H9 (cell line): ENCODE results near the gene SERPINB2. TPM values are rescaled to one million over a fixed set of nuclear protein-coding genes. Genes with fewer than 3 reads are reported as not detected.

Source experiments
- DNase-seq: peaks from one replicate; pipeline ENCODE4 v3.0.0-alpha.2; 2017
- H2AFZ ChIP-seq: one replicate; pipeline ENCODE4 v1.6.1; 2013; ENCODE audit warnings: mild to moderate bottlenecking, low read length, control low read depth, moderate library complexity
- H2AK5ac ChIP-seq: 2 replicates; pipeline ENCODE4 v1.6.1; 2013; ENCODE audit warnings: low read length, control low read depth, mixed read lengths; ENCODE audit not compliant: insufficient read length
- H2BK120ac ChIP-seq: one replicate; pipeline ENCODE4 v1.6.1; 2013; ENCODE audit warnings: low read depth, mild to moderate bottlenecking, low read length, control low read depth, inconsistent platforms; ENCODE audit not compliant: poor library complexity, severe bottlenecking
- H2BK12ac ChIP-seq: 2 replicates; pipeline ENCODE4 v1.6.1; 2013; ENCODE audit warnings: low read length, control low read depth, mixed read lengths, low read depth; ENCODE audit not compliant: insufficient read length
- H2BK15ac ChIP-seq: 2 replicates; pipeline ENCODE4 v1.6.1; 2013; ENCODE audit warnings: low read depth, low read length, control low read depth
- H2BK20ac ChIP-seq: one replicate; pipeline ENCODE4 v1.6.1; 2013; ENCODE audit warnings: low read depth, mild to moderate bottlenecking, low read length, control low read depth, inconsistent platforms; ENCODE audit not compliant: poor library complexity, severe bottlenecking
- H2BK5ac ChIP-seq: 2 replicates; pipeline ENCODE4 v1.6.1; 2013; ENCODE audit warnings: low read length, control low read depth, mixed read lengths; ENCODE audit not compliant: insufficient read length
- H3K14ac ChIP-seq: 2 replicates; pipeline ENCODE4 v1.6.1; 2013; ENCODE audit warnings: low read length, control low read depth; ENCODE audit not compliant: insufficient read depth
- H3K18ac ChIP-seq: 2 replicates; pipeline ENCODE4 v1.6.1; 2013; ENCODE audit warnings: low read depth, mild to moderate bottlenecking, mixed read lengths, low read length, control low read depth; ENCODE audit not compliant: insufficient read length
- H3K23ac ChIP-seq: 2 replicates; pipeline ENCODE4 v1.6.1; 2013; ENCODE audit warnings: low read length, control low read depth, mixed read lengths, low read depth; ENCODE audit not compliant: insufficient read length
- H3K23me2 ChIP-seq: 2 replicates; pipeline ENCODE4 v1.6.1; 2013; ENCODE audit warnings: low read depth, mild to moderate bottlenecking, mixed read lengths, low read length, control low read depth; ENCODE audit not compliant: insufficient read length, poor library complexity, severe bottlenecking
- H3K27ac ChIP-seq: 2 replicates; pipeline ENCODE4 v1.5.1; 2013; ENCODE audit warnings: low read length, control low read depth, mixed read lengths, low read depth; ENCODE audit not compliant: insufficient read length
- H3K27me3 ChIP-seq: 2 replicates; pipeline ENCODE4 v1.6.1; 2013; ENCODE audit warnings: low read length, control low read depth, inconsistent platforms; ENCODE audit not compliant: insufficient read depth
- H3K4ac ChIP-seq: 2 replicates; pipeline ENCODE4 v1.6.1; 2013; ENCODE audit warnings: low read depth, mild to moderate bottlenecking, control low read depth, inconsistent platforms, low read length, moderate library complexity
- H3K4me1 ChIP-seq: 2 replicates; pipeline ENCODE4 v1.6.1; 2013; ENCODE audit warnings: low read length, control low read depth, inconsistent platforms; ENCODE audit not compliant: insufficient read depth
- H3K4me2 ChIP-seq: 2 replicates; pipeline ENCODE4 v1.6.1; 2013; ENCODE audit warnings: low read length, control low read depth, mixed read lengths; ENCODE audit not compliant: insufficient read length, insufficient read depth
- H3K56ac ChIP-seq: 2 replicates; pipeline ENCODE4 v1.6.1; 2013; ENCODE audit warnings: low read depth, mild to moderate bottlenecking, mixed read lengths, low read length, control low read depth; ENCODE audit not compliant: insufficient read length
- H3K79me1 ChIP-seq: 2 replicates; pipeline ENCODE4 v1.6.1; 2013; ENCODE audit warnings: low read depth, mild to moderate bottlenecking, moderate library complexity, low read length, control low read depth, inconsistent platforms; ENCODE audit not compliant: insufficient read depth, poor library complexity, severe bottlenecking
- H3K79me2 ChIP-seq: 2 replicates; pipeline ENCODE4 v1.6.1; 2013; ENCODE audit warnings: low read length, control low read depth, inconsistent platforms; ENCODE audit not compliant: insufficient read depth
- H3K9ac ChIP-seq: 2 replicates; pipeline ENCODE4 v1.6.1; 2013; ENCODE audit warnings: low read length, control low read depth, mixed read lengths; ENCODE audit not compliant: insufficient read length; ENCODE audit errors: extremely low read depth
- H3K9me3 ChIP-seq: one replicate; pipeline ENCODE4 v1.6.1; 2013; ENCODE audit warnings: low read depth, low read length, inconsistent platforms; ENCODE audit not compliant: control insufficient read depth
- H3T11ph ChIP-seq: one replicate; pipeline ENCODE4 v1.6.1; 2013; ENCODE audit warnings: mild to moderate bottlenecking, low read length, control low read depth, inconsistent platforms
- H4K20me1 ChIP-seq: one replicate; pipeline ENCODE4 v1.6.1; 2013; ENCODE audit not compliant: control insufficient read depth, insufficient read length, insufficient read depth
- H4K5ac ChIP-seq: 2 replicates; pipeline ENCODE4 v1.6.1; 2013; ENCODE audit warnings: low read depth, mild to moderate bottlenecking, mixed read lengths, low read length, control low read depth; ENCODE audit not compliant: insufficient read length
- H4K8ac ChIP-seq: replicated peaks from 2 replicates; pipeline ENCODE4 v1.6.1; 2013; ENCODE audit warnings: low read length, control low read depth, mixed read lengths, low read depth; ENCODE audit not compliant: insufficient read length
- H4K91ac ChIP-seq: 2 replicates; pipeline ENCODE4 v1.6.1; 2013; ENCODE audit warnings: low read depth, mild to moderate bottlenecking, moderate library complexity, mixed read lengths, low read length, control low read depth; ENCODE audit not compliant: insufficient read length
- H3K27ac Mint-ChIP-seq, 3 experiments: 2 replicates in 2 of 3; 3 replicates in 1 of 3; pipeline ENCODE4 v1.8.0; 2020 to 2021; ENCODE audit warnings: mixed read lengths in 3 of 3, mild to moderate bottlenecking in 1 of 3, moderate library complexity in 1 of 3
- H3K27me3 Mint-ChIP-seq: 2 replicates; pipeline ENCODE4 v1.8.0; 2021; ENCODE audit warnings: low read depth, mild to moderate bottlenecking, moderate library complexity, mixed read lengths
- H3K36me3 Mint-ChIP-seq, 3 experiments: 2 replicates in 2 of 3; 3 replicates in 1 of 3; pipeline ENCODE4 v1.8.0; 2020 to 2021; ENCODE audit warnings: low read depth in 3 of 3, mixed read lengths in 3 of 3; ENCODE audit not compliant: insufficient read depth in 1 of 3
- H3K4me1 Mint-ChIP-seq, 2 experiments: 2 replicates each; pipeline ENCODE4 v1.8.0; 2020; ENCODE audit warnings: mixed read lengths in 2 of 2
- H3K4me3 Mint-ChIP-seq, 2 experiments: 2 replicates in 1 of 2; 3 replicates in 1 of 2; pipeline ENCODE4 v1.8.0; 2020 to 2021; ENCODE audit warnings: mild to moderate bottlenecking in 2 of 2, mixed read lengths in 2 of 2, moderate library complexity in 1 of 2
- H3K9me3 Mint-ChIP-seq, 2 experiments: 2 replicates in 1 of 2; 3 replicates in 1 of 2; pipeline ENCODE4 v1.8.0; 2020; ENCODE audit warnings: mild to moderate bottlenecking in 2 of 2, mixed read lengths in 2 of 2, moderate library complexity in 1 of 2
- WGBS: extraction: QIAGEN DNeasy Blood & Tissue Kit; methylation state at CpG from one replicate; pipeline ENCODE4 v1.1.7; 2013; ENCODE audit warnings: missing lambda C conversion rate, low lambda C conversion rate, mixed read lengths; ENCODE audit not compliant: insufficient read length; ENCODE audit errors: extremely low coverage; 5-methylcytosine and 5-hydroxymethylcytosine counted together
- total RNA-seq: library from RNA; stranded (reverse); gene quantifications from 2 replicates; pipeline ENCODE4 v1.2.1, GENCODE V29; 2021
- TF ChIP-seq, protein P1 (sequence below): fragments of 200-600 bp; sonication (generic); conservative IDR thresholded peaks from 3 replicates; pipeline ENCODE4 v1.8.0; 2021; ENCODE audit warnings: antibody characterized with exemption, mild to moderate bottlenecking

The SERPINB2 gene
- total RNA-seq, 1 experiment from 2014 or later, result not detected

DNA sequence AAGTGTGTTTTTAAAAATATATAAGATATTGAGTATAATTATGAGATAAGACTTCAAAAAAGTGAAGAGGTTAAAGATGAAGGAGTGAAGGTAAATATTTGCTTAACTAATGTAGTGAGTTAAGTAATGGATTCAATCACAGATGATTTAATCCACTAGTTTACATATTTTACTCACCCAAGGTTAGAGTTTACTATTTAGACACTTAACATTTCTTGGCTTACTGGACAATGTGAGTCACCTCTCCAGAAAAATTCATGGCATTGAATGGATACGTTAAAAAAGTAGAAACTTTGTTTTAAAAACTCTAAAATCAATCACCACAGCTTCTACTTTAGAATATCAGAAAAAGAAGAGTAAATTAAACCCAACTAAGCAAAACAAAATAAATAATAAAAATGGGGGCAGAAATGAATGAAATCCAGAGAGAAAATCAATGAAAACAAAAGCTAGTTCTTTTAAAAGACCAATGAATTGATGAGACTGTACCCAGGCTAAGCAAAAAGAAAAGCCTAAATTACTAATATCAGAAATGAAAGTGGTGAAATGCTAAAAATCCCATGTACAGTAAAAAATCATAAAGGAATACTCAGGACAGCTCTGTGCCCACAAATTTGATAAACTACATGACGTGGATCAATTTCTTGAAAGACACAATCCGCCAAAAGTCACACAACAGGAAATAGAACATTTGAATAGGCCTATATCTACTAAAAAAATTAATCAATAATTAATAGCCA lies 59.7 kb downstream of the SERPINB2 start:
- H3K27ac ChIP-seq, result no peak overlapping the region
- no peak overlapping the region for H3T11ph ChIP-seq
- H2AFZ ChIP-seq, result no peak overlapping the region
- no peak overlapping the region for H4K8ac ChIP-seq
- no peak overlapping the region for H2BK120ac ChIP-seq
- DNase-seq, result no peak
- no peaks in the 10 kb centered on the region for H3K79me1 ChIP-seq
- H3K9me3 ChIP-seq, result no peaks in the 10 kb centered on the region
- no peak overlapping the region for H2BK12ac ChIP-seq
- TF ChIP-seq, protein P1, sequence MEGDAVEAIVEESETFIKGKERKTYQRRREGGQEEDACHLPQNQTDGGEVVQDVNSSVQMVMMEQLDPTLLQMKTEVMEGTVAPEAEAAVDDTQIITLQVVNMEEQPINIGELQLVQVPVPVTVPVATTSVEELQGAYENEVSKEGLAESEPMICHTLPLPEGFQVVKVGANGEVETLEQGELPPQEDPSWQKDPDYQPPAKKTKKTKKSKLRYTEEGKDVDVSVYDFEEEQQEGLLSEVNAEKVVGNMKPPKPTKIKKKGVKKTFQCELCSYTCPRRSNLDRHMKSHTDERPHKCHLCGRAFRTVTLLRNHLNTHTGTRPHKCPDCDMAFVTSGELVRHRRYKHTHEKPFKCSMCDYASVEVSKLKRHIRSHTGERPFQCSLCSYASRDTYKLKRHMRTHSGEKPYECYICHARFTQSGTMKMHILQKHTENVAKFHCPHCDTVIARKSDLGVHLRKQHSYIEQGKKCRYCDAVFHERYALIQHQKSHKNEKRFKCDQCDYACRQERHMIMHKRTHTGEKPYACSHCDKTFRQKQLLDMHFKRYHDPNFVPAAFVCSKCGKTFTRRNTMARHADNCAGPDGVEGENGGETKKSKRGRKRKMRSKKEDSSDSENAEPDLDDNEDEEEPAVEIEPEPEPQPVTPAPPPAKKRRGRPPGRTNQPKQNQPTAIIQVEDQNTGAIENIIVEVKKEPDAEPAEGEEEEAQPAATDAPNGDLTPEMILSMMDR, result no peak
- no peak overlapping the region for H3K4me2 ChIP-seq
- H3K4me1 ChIP-seq, result no peaks in the 10 kb centered on the region
- H2BK20ac ChIP-seq, result no peak overlapping the region
- no peaks in the 10 kb centered on the region for H4K20me1 ChIP-seq
- H4K5ac ChIP-seq, result no peak overlapping the region
- no peak overlapping the region for H3K14ac ChIP-seq
- H3K79me2 ChIP-seq, result no peaks in the 10 kb centered on the region
- WGBS, result no CpG with 5 or more reads among the region's 3 CpGs
- Mint-ChIP-seq H3K27ac (no peak overlapping the region), H3K4me1 (peaks cover 6 to 14% of the 10 kb centered on the region in 2 experiments), H3K9me3 (peaks cover 0 to 6% of the 10 kb centered on the region in 2 experiments; a peak in 2 of 5 replicates), H3K36me3 (peaks cover 0 to 2% (median 0%) of the 10 kb centered on the region in 3 experiments; a peak in 1 of 7 replicates), H3K4me3 (no peak overlapping the region), H3K27me3 (peaks cover 45% of the 10 kb centered on the region)
- no peaks in the 10 kb centered on the region for H3K27me3 ChIP-seq
- H3K4ac ChIP-seq, result no peak overlapping the region
- H3K18ac ChIP-seq, result no peak overlapping the region
- H2BK15ac ChIP-seq, result no peak overlapping the region
- no peak overlapping the region for H3K56ac ChIP-seq
- no peak overlapping the region for H3K9ac ChIP-seq
- H2AK5ac ChIP-seq, result no peak overlapping the region
- H2BK5ac ChIP-seq, result no peak overlapping the region
- H3K23ac ChIP-seq, result no peak overlapping the region
- no peak overlapping the region for H4K91ac ChIP-seq
- H3K23me2 ChIP-seq, result peaks cover 2% of the 10 kb centered on the region
